ENCODE measurements around the gene PPIL3. TPM values are rescaled to one million over a fixed set of nuclear protein-coding genes. Genes with fewer than 3 reads are reported as not detected.

The PPIL3 gene
- total RNA-seq, 1 donor from 2014 or later: 35.0 TPM

DNA sequence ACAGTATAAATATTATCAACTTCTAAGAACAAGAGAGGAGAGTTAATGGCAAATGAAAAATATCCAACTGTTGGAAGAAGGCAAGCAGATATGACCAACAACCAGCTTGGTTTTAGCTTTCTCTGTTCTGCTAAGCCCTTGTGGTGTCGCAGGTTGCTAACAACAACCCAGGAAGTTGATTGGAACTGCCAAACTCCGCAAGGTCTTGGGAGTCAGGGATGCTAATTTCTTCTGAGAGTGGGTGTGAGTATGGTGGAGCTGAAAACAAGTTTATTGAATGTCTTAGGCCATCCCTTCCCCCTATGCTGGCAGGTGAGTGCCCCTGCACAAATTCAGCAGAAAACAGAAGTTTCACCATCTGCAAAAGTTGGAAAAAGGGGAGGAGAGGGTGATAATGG, 59.6 kb downstream of the PPIL3 start:
- intact Hi-C loops (cut with DNase I): no loop called here
- no peaks in the 10 kb centered on the region for H3K9me3 ChIP-seq
- H3K4me3 ChIP-seq: no peak overlapping the region
- no peak overlapping the region for H3K27ac ChIP-seq
- DNase-seq (no peak), ATAC-seq (no peak)
- H3K27me3 ChIP-seq (ENCODE audit: low read depth): no peaks in the 10 kb centered on the region
- peaks cover 1% of the 10 kb centered on the region for H3K36me3 ChIP-seq
- TF ChIP-seq, protein P1, sequence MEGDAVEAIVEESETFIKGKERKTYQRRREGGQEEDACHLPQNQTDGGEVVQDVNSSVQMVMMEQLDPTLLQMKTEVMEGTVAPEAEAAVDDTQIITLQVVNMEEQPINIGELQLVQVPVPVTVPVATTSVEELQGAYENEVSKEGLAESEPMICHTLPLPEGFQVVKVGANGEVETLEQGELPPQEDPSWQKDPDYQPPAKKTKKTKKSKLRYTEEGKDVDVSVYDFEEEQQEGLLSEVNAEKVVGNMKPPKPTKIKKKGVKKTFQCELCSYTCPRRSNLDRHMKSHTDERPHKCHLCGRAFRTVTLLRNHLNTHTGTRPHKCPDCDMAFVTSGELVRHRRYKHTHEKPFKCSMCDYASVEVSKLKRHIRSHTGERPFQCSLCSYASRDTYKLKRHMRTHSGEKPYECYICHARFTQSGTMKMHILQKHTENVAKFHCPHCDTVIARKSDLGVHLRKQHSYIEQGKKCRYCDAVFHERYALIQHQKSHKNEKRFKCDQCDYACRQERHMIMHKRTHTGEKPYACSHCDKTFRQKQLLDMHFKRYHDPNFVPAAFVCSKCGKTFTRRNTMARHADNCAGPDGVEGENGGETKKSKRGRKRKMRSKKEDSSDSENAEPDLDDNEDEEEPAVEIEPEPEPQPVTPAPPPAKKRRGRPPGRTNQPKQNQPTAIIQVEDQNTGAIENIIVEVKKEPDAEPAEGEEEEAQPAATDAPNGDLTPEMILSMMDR (IDR thresholded peaks at IDR 0.05): no peak
- H3K4me1 ChIP-seq: no peaks in the 10 kb centered on the region

DNA sequence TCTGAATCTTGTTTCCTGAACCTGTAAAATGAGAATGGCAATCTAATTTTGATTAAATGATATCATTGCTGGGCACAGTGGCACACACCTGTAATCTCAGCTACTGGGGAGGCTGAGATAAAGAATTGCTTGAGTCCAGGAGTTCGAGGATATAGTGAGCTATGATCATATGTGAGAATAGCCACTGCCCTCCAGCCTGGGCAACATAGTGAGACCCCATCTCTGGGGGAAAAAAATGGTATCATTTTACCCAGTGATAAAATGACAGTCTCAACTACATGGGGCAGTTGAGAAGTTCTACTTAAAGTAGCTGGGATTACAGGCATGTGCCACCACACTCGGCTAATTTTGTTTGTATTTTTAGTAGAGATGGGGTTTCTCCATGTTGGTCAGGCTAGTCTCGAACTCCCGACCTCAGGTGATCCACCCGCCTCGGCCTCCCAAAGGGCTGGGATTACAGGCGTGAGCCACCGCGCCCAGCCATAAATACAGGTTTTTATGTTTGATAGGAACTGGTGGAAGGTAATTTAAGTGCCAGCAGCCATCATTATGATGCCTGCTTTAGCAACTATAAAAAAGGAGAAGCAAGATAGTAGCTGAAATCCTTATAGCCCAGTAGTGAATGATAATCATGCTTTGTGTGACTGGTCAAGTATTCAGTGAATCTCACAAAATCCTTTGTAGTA, 60.2 kb downstream of the PPIL3 start:
- intact Hi-C loops (cut with DNase I): no loop called here
- peaks cover 7% of the 10 kb centered on the region for H3K36me3 ChIP-seq
- DNase-seq: no peak

DNA sequence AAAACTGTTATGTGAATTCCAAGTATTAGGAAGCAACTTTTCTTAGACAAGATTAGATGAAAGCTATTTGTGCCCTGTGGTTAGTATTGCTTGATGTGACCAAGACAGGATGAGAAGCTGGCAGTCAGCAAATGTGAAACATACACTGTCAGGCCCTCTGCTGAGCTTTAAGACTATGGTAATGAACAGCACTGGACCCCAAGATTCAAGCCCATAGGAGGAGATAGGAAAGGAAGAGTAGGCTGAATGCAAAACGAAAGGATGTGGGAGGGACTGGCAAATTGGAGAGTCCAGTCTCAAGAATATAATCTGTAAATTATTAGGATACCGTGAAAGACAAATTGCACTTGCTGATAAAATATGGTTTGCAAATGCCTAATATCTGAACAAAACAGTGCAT, 60.8 kb downstream of the PPIL3 start:
- no peak for DNase-seq
- Histone ChIP-seq H3K9me3 (no peaks in the 10 kb centered on the region), H3K27ac (no peak overlapping the region), H3K4me3 (no peak overlapping the region), H3K27me3 (ENCODE audit: low read depth) (no peaks in the 10 kb centered on the region), H3K4me1 (no peaks in the 10 kb centered on the region), H3K36me3 (peaks cover 8% of the 10 kb centered on the region)
- TF ChIP-seq, protein P1 (IDR thresholded peaks at IDR 0.05): no peak
- intact Hi-C loops (cut with DNase I): no loop called here
- ATAC-seq: no peak

More for the DNA sequence above, 60.2 kb downstream of the PPIL3 start:
- Histone ChIP-seq H3K27ac (no peak overlapping the region), H3K4me1 (no peaks in the 10 kb centered on the region), H3K9me3 (no peaks in the 10 kb centered on the region), H3K4me3 (no peak overlapping the region), H3K27me3 (ENCODE audit: low read depth) (no peaks in the 10 kb centered on the region)
- ATAC-seq: no peak
- TF ChIP-seq, protein P1 (IDR thresholded peaks at IDR 0.05): no peak

DNA sequence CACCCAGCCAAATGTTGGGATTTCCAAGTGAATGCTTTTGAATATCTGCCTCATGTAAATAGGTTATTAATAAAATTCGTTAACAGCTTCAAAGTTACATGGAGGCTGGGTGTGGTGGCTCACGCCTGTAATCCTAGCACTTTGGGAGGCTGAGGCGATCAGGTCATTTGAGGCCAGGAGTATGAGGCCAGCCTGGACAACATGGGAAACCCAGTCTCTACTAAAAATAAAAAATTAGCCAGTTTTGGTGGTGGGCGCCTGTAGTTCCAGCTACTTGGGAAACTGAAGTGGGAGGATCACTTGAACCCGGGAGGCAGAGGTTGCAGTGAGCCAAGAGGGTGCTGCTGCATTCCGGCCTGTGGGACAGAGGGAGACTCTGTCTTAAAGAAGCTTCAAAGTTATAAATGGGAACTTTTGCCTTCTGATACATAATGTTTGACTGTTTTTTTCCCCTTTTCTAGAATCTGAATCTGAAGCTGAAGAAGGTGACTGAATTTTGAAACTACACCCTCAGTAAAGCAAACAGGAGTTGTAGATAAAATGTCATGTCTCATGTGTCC, 67.1 kb downstream of the PPIL3 start:
- H3K4me1 ChIP-seq: no peaks in the 10 kb centered on the region
- no peak overlapping the region for H3K27ac ChIP-seq
- H3K9me3 ChIP-seq: no peaks in the 10 kb centered on the region
- intact Hi-C loops (cut with DNase I): no loop called here
- TF ChIP-seq, protein P1 (IDR thresholded peaks at IDR 0.05): no peak
- DNase-seq (no peak), ATAC-seq (no peak)
- H3K36me3 ChIP-seq: peaks cover 60% of the 10 kb centered on the region
- no peaks in the 10 kb centered on the region for H3K27me3 ChIP-seq (ENCODE audit: low read depth)
- H3K4me3 ChIP-seq: no peak overlapping the region

Other genes with a start within 250 kb of the PPIL3 start
- gene BZW1, start 77.2 kb downstream of the PPIL3 start, total RNA-seq: 154 TPM
- 132 TPM for gene CLK1, start 24.4 kb downstream of the PPIL3 start, total RNA-seq
- 20.5 TPM for gene NIF3L1, start 294 bp upstream of the PPIL3 start, total RNA-seq
- gene ORC2, start 74.6 kb upstream of the PPIL3 start, total RNA-seq: 28.6 TPM
- 36.7 TPM for gene HYCC2, start 182.6 kb upstream of the PPIL3 start, total RNA-seq
- gene NDUFB3, start 182.9 kb upstream of the PPIL3 start, total RNA-seq: 73.8 TPM
- 345 TPM for gene CFLAR, start 227.1 kb upstream of the PPIL3 start, total RNA-seq